Stimulated activated CD8-positive, alpha-beta memory T cell treated with anti-CD3 and anti-CD28 coated beads, Interleukin-4, amount 100 ng/mL, for 48 hours (primary cell): ENCODE results near the gene MCC.

Source experiments
- DNase-seq: peaks from one replicate; pipeline ENCODE4 v3.0.0-alpha.2; 2020

The MCC gene

GRCh38 chr5:113003763-113004162 lies 484.5 kb downstream of the MCC start:
- DNase-seq = no peak

- no peak for DNase-seq
These were observed 485.8 kb downstream of the MCC start for GRCh38 chr5:113002423-113002822.

- DNase-seq = no peak
These were observed 487.8 kb downstream of the MCC start for GRCh38 chr5:113000466-113000865.

GRCh38 chr5:112998296-112998695 lies 490.0 kb downstream of the MCC start:
- DNase-seq = no peak

GRCh38 chr5:112996830-112997374 lies 491.4 kb downstream of the MCC start:
- no peak for DNase-seq

GRCh38 chr5:112995764-112996618 lies 492.3 kb downstream of the MCC start:
- DNase-seq = peak; percentile 90

- DNase-seq = no peak
These were observed 502.0 kb downstream of the MCC start for GRCh38 chr5:112986224-112986623.

- DNase-seq = no peak
These were observed 504.9 kb downstream of the MCC start for GRCh38 chr5:112983363-112983762.

- DNase-seq = no peak
These were observed 508.5 kb downstream of the MCC start for GRCh38 chr5:112979723-112980122.

- no peak for DNase-seq
These were observed 509.4 kb downstream of the MCC start for GRCh38 chr5:112978836-112979235.

GRCh38 chr5:112977440-112977861 lies 510.8 kb downstream of the MCC start:
- no peak for DNase-seq

- DNase-seq = peak; percentile 95
These were observed 511.6 kb downstream of the MCC start, which contains the start of gene DCP2 for GRCh38 chr5:112976432-112977309. Gene DCP2, plus strand, starts transcription at chr5:112976798. Its CDS starts 136 bp downstream, at chr5:112976934.

GRCh38 chr5:112975721-112976431 lies 512.4 kb downstream of the MCC start:
- DNase-seq = peak; percentile 42

GRCh38 chr5:112974901-112975300 lies 513.4 kb downstream of the MCC start:
- DNase-seq = no peak

- DNase-seq = no peak
These were observed 514.3 kb downstream of the MCC start for GRCh38 chr5:112973904-112974303.

GRCh38 chr5:112973036-112973435 lies 515.2 kb downstream of the MCC start:
- no peak for DNase-seq
